Measurements from ENCODE around the gene ANKRD28. TPM values are rescaled to one million over a fixed set of nuclear protein-coding genes. Genes with fewer than 3 reads are reported as not detected.
"Not testable (repeated sequence)": the region's sequence is repeated elsewhere in the genome, so short reads cannot be mapped to it uniquely, and the experiment has no call there.

ANKRD28 gene
- total and polyA plus RNA-seq, 7 experiments from 2014 or later = 8.7 to 70.4 (median 28.5) TPM

DNA sequence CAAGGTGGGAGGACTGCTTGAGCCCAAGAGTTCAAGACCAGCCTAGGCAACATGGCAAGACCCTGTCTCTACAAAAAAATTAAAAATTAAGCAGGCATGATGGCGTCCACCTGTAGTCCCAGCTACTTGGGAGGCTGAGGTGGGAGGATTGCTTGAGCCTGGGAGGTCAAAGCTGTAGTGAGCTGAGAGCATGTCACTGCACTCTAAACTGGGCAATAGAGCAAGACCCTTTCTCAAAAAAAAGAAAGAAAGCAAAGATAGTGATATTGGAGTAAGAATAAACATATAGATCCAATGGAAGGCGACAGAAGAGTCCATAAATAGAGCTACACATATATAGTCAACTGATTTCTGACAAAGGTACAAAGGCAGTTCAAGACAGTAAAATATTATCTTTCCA lies 21.3 kb upstream of the ANKRD28 start:
- H3K27ac Mint-ChIP-seq = no peak overlapping the region
- H3K4me1 Mint-ChIP-seq = peaks cover 18 to 72% (median 61%) of the 10 kb centered on the region in 7 donors
- no peaks in the 10 kb centered on the region for H3K27me3 Mint-ChIP-seq
- H3K4me3 Mint-ChIP-seq = no peak overlapping the region
- CTCF ChIA-PET = no interaction called here
- H3K9me3 ChIP-seq (ENCODE audit: control insufficient read depth in 2 of 3, low read length in 3 of 3) = no peaks in the 10 kb centered on the region
- DNase-seq (no peak), ATAC-seq (no peak)
- no peak overlapping the region for H3K27ac ChIP-seq (ENCODE audit: low read depth, low read length)
- H3K27me3 ChIP-seq (ENCODE audit: control insufficient read depth in 2 of 2, insufficient read depth in 2 of 2, low read length in 2 of 2) = no peaks in the 10 kb centered on the region
- H3K4me3 ChIP-seq (ENCODE audit: low read length) = no peak overlapping the region
- no peaks in the 10 kb centered on the region for H3K9me3 Mint-ChIP-seq
- peaks cover 0 to 5% (median 0%) of the 10 kb centered on the region in 5 donors for H3K36me3 Mint-ChIP-seq
- intact Hi-C loops (cut with micrococcal nuclease) = loop anchor here in 1 of 2 donors (5.0 to 10.0 kb wide), 2 partner anchors 136 to 733 kb away; no protein-coding TSS in a partner anchor
- no peaks in the 10 kb centered on the region for H3K36me3 ChIP-seq (ENCODE audit: control insufficient read depth in 2 of 3, insufficient read depth in 3 of 3, low read length in 3 of 3)
- peaks cover 0 to 8% of the 10 kb centered on the region in 2 donors for H3K4me1 ChIP-seq (ENCODE audit: control insufficient read depth in 2 of 2, insufficient read depth in 2 of 2, low read length in 2 of 2)
- POLR2A ChIA-PET = no interaction called here

GRCh38 chr3:15815696-15816095 lies 17.9 kb upstream of the ANKRD28 start:
- no peaks in the 10 kb centered on the region for H3K27me3 Mint-ChIP-seq
- H3K36me3 ChIP-seq (ENCODE audit: control insufficient read depth in 2 of 3, insufficient read depth in 3 of 3, low read length in 3 of 3) = no peaks in the 10 kb centered on the region
- no peak overlapping the region for H3K4me3 ChIP-seq (ENCODE audit: low read length)
- DNase-seq (peak in 6 of 9 donors; percentile 12 to 48 (median 28)), ATAC-seq (peak; percentile 53)
- intact Hi-C loops (cut with micrococcal nuclease) = loop anchor here (1.0 to 10.0 kb wide), 9 partner anchors 17 to 737 kb away; no protein-coding TSS in a partner anchor
- no peaks in the 10 kb centered on the region for H3K9me3 ChIP-seq (ENCODE audit: control insufficient read depth in 2 of 3, low read length in 3 of 3)
- no peaks in the 10 kb centered on the region for H3K9me3 Mint-ChIP-seq
- no peak overlapping the region for H3K4me3 Mint-ChIP-seq
- H3K27ac Mint-ChIP-seq = peak overlapping the region in 1 of 9 donors; percentile 59
- CTCF ChIA-PET = interaction anchor here (0.6 to 1.5 kb wide), 6 partner anchors 11 to 1790 kb away, joined by 3 to 7 read pairs (median 3); no protein-coding TSS in a partner anchor
- peaks cover 0 to 1% (median 0%) of the 10 kb centered on the region in 5 donors for H3K36me3 Mint-ChIP-seq
- peaks cover 6 to 47% (median 43%) of the 10 kb centered on the region in 7 donors for H3K4me1 Mint-ChIP-seq
- H3K27ac ChIP-seq (ENCODE audit: low read depth, low read length) = no peak overlapping the region
- no peaks in the 10 kb centered on the region for H3K27me3 ChIP-seq (ENCODE audit: control insufficient read depth in 2 of 2, insufficient read depth in 2 of 2, low read length in 2 of 2)
- POLR2A ChIA-PET = no interaction called here
- H3K4me1 ChIP-seq (ENCODE audit: control insufficient read depth in 2 of 2, insufficient read depth in 2 of 2, low read length in 2 of 2) = peaks cover 0 to 8% of the 10 kb centered on the region in 2 donors

GRCh38 chr3:15813079-15813478 lies 15.3 kb upstream of the ANKRD28 start:
- H3K4me1 Mint-ChIP-seq = peaks cover 11 to 54% (median 32%) of the 10 kb centered on the region in 7 donors

GRCh38 chr3:15812183-15812582 lies 14.4 kb upstream of the ANKRD28 start:
- DNase-seq (peak in 5 of 9 donors; percentile 10 to 33 (median 25)), ATAC-seq (peak; percentile 56)
- Mint-ChIP-seq H3K9me3 (peaks cover 0 to 3% (median 0%) of the 10 kb centered on the region in 11 donors), H3K36me3 (peaks cover 0 to 16% (median 0%) of the 10 kb centered on the region in 5 donors), H3K27ac (no peak overlapping the region), H3K27me3 (no peaks in the 10 kb centered on the region), H3K4me1 (peaks cover 10 to 46% (median 24%) of the 10 kb centered on the region in 7 donors), H3K4me3 (no peak overlapping the region)
- intact Hi-C loops (cut with micrococcal nuclease) = loop anchor here (1.0 to 10.0 kb wide), 7 partner anchors 65 to 610 kb away; partner anchors contain the start of genes BTD (in 1 of the 2), CAPN7 (in 1 of the 2) and HACL1 (in 1 of the 2)
- ChIA-PET CTCF (interaction anchor here (0.6 to 3.0 kb wide), 9 partner anchors 10 to 202 kb away, joined by 3 to 13 read pairs (median 3); no protein-coding TSS in a partner anchor), POLR2A (interaction anchor here (0.9 kb wide), 1 partner anchor 186 kb away, joined by 3 read pairs; no protein-coding TSS in a partner anchor)
- H3K27ac ChIP-seq (ENCODE audit: low read depth, low read length) = no peak overlapping the region
- no peaks in the 10 kb centered on the region for H3K36me3 ChIP-seq (ENCODE audit: control insufficient read depth in 2 of 3, insufficient read depth in 3 of 3, low read length in 3 of 3)
- H3K9me3 ChIP-seq (ENCODE audit: control insufficient read depth in 2 of 3, low read length in 3 of 3) = no peaks in the 10 kb centered on the region
- H3K4me1 ChIP-seq (ENCODE audit: control insufficient read depth in 2 of 2, insufficient read depth in 2 of 2, low read length in 2 of 2) = peaks cover 0 to 7% of the 10 kb centered on the region in 2 donors
- no peak overlapping the region for H3K4me3 ChIP-seq (ENCODE audit: low read length)
- no peaks in the 10 kb centered on the region for H3K27me3 ChIP-seq (ENCODE audit: control insufficient read depth in 2 of 2, insufficient read depth in 2 of 2, low read length in 2 of 2)

More at GRCh38 chr3:15813079-15813478, 15.3 kb upstream of the ANKRD28 start:
- not testable (repeated sequence) for H3K4me3 ChIP-seq (ENCODE audit: low read length); H3K9me3 Mint-ChIP-seq; H3K27ac Mint-ChIP-seq; H3K27me3 ChIP-seq (ENCODE audit: control insufficient read depth in 2 of 2, insufficient read depth in 2 of 2, low read length in 2 of 2); H3K4me1 ChIP-seq (ENCODE audit: control insufficient read depth in 2 of 2, insufficient read depth in 2 of 2, low read length in 2 of 2); DNase-seq; ATAC-seq; H3K27me3 Mint-ChIP-seq; H3K36me3 ChIP-seq (ENCODE audit: control insufficient read depth in 2 of 3, insufficient read depth in 3 of 3, low read length in 3 of 3); H3K27ac ChIP-seq (ENCODE audit: low read depth, low read length); H3K9me3 ChIP-seq (ENCODE audit: control insufficient read depth in 2 of 3, low read length in 3 of 3); H3K4me3 Mint-ChIP-seq
- peaks cover 0 to 13% (median 0%) of the 10 kb centered on the region in 5 donors for H3K36me3 Mint-ChIP-seq
- CTCF ChIA-PET = interaction anchor here (0.6 to 3.0 kb wide), 9 partner anchors 14 to 434 kb away, joined by 3 to 13 read pairs (median 4); no protein-coding TSS in a partner anchor
- intact Hi-C loops (cut with micrococcal nuclease) = loop anchor here in 1 of 2 donors (5.0 to 10.0 kb wide), 3 partner anchors 66 to 142 kb away; no protein-coding TSS in a partner anchor
- POLR2A ChIA-PET = interaction anchor here (0.6 kb wide), 1 partner anchor 168 kb away, joined by 5 read pairs; no protein-coding TSS in a partner anchor

DNA sequence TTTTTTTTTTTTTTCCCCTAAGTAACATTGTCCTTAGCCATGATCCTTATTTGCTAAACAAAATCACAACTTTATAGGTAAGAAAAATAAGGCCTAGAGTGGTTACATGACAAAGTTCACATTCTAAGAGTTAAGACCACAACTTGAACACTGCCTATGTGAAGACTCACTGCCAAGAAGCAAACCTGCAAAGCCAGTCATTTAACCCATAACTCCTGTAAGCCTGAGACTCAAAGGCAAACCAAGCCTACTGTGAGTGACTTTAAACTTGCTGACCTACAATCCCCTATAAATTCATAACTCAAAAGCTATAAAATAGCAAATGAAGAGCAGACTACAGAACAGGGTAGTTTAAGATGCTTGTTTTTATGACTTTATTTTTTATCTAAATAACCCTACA lies 12.9 kb upstream of the ANKRD28 start:
- Mint-ChIP-seq H3K27ac (peak overlapping the region in 2 of 9 donors; percentile 8 to 9), H3K9me3 (peaks cover 0 to 3% (median 0%) of the 10 kb centered on the region in 11 donors), H3K27me3 (no peaks in the 10 kb centered on the region), H3K4me3 (no peak overlapping the region), H3K4me1 (peaks cover 10 to 41% (median 20%) of the 10 kb centered on the region in 7 donors), H3K36me3 (peaks cover 0 to 22% (median 0%) of the 10 kb centered on the region in 5 donors)
- CTCF ChIA-PET = interaction anchor here (0.6 to 0.9 kb wide), 2 partner anchors 17 to 24 kb away, joined by 3 read pairs; no protein-coding TSS in a partner anchor
- Histone ChIP-seq H3K27ac (ENCODE audit: low read depth, low read length) (no peak overlapping the region), H3K4me1 (ENCODE audit: control insufficient read depth in 2 of 2, insufficient read depth in 2 of 2, low read length in 2 of 2) (no peaks in the 10 kb centered on the region), H3K4me3 (ENCODE audit: low read length) (no peak overlapping the region), H3K9me3 (ENCODE audit: control insufficient read depth in 2 of 3, low read length in 3 of 3) (no peaks in the 10 kb centered on the region), H3K27me3 (ENCODE audit: control insufficient read depth in 2 of 2, insufficient read depth in 2 of 2, low read length in 2 of 2) (no peaks in the 10 kb centered on the region), H3K36me3 (ENCODE audit: control insufficient read depth in 2 of 3, insufficient read depth in 3 of 3, low read length in 3 of 3) (no peaks in the 10 kb centered on the region)
- POLR2A ChIA-PET = interaction anchor here (0.6 kb wide), 1 partner anchor 423 kb away, joined by 3 read pairs; no protein-coding TSS in a partner anchor
- ATAC-seq (no peak), DNase-seq (no peak)
- intact Hi-C loops (cut with micrococcal nuclease) = loop anchor here in 1 of 2 donors (5.0 to 10.0 kb wide), 3 partner anchors 63 to 144 kb away; no protein-coding TSS in a partner anchor

DNA sequence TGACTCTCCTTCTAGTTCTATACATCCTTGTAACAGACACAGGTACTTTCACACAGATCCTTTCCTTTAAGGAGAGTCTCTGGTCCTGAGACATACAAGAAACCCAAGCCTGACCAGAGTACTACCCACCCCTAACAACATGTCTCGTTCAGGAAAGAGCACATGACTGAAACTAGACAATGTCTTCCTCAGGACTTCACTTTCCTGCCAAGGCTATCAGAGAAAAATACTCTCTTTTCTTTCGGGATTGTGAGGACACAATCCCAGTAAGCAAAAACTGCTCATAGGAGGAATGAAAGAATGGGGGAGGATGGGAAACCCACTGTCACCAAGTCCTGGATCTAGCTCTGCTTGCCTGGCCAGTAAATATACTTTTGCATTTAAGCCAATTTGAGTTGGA lies 11.5 kb upstream of the ANKRD28 start:
- peaks cover 16 to 48% (median 32%) of the 10 kb centered on the region in 7 donors for H3K4me1 Mint-ChIP-seq
- no peak overlapping the region for H3K27ac Mint-ChIP-seq
- peaks cover 0 to 25% (median 0%) of the 10 kb centered on the region in 5 donors for H3K36me3 Mint-ChIP-seq

More for the DNA sequence above, 11.5 kb upstream of the ANKRD28 start:
- no peaks in the 10 kb centered on the region for H3K4me1 ChIP-seq (ENCODE audit: control insufficient read depth in 2 of 2, insufficient read depth in 2 of 2, low read length in 2 of 2)
- intact Hi-C loops (cut with micrococcal nuclease) = no loop called here
- DNase-seq (no peak), ATAC-seq (no peak)
- no peak overlapping the region for H3K4me3 Mint-ChIP-seq
- POLR2A ChIA-PET = no interaction called here
- H3K9me3 Mint-ChIP-seq = peaks cover 0 to 3% (median 0%) of the 10 kb centered on the region in 11 donors
- H3K27me3 ChIP-seq (ENCODE audit: control insufficient read depth in 2 of 2, insufficient read depth in 2 of 2, low read length in 2 of 2) = no peaks in the 10 kb centered on the region
- H3K27ac ChIP-seq (ENCODE audit: low read depth, low read length) = no peak overlapping the region
- CTCF ChIA-PET = interaction anchor here (1.7 kb wide), 1 partner anchor 180 kb away, joined by 4 read pairs; no protein-coding TSS in a partner anchor
- H3K27me3 Mint-ChIP-seq = no peaks in the 10 kb centered on the region
- no peaks in the 10 kb centered on the region for H3K36me3 ChIP-seq (ENCODE audit: control insufficient read depth in 2 of 3, insufficient read depth in 3 of 3, low read length in 3 of 3)
- no peak overlapping the region for H3K4me3 ChIP-seq (ENCODE audit: low read length)
- H3K9me3 ChIP-seq (ENCODE audit: control insufficient read depth in 2 of 3, low read length in 3 of 3) = no peaks in the 10 kb centered on the region

All from naive thymus-derived CD4-positive, alpha-beta T cell (primary cell).